GM13977 (cell line): Measurements from ENCODE around the gene TTC7B.

ENCODE experiments used
- DNase-seq: peaks from one replicate; pipeline ENCODE4 v3.0.0; 2012; ENCODE audit warnings: low spot score
- in situ Hi-C: fragments of 300-500 bp; cut with MboI; formaldehyde crosslinking; loops from one replicate; pipeline ENCODE4 v1.12.0; 2022; ENCODE audit warnings: low sequenced_read_pairs, low pct_unique_long_range_greater_than_20kb, mixed read lengths, inconsistent platforms; ENCODE audit not compliant: unreplicated experiment
- TF ChIP-seq, protein P1 (sequence below): IDR thresholded peaks from 2 replicates; pipeline ENCODE4 v1.5.1; 2012; ENCODE audit warnings: mild to moderate bottlenecking, control low read depth; ENCODE audit not compliant: insufficient read depth; ENCODE audit errors: extremely low read depth, missing control alignments

TTC7B gene

DNA sequence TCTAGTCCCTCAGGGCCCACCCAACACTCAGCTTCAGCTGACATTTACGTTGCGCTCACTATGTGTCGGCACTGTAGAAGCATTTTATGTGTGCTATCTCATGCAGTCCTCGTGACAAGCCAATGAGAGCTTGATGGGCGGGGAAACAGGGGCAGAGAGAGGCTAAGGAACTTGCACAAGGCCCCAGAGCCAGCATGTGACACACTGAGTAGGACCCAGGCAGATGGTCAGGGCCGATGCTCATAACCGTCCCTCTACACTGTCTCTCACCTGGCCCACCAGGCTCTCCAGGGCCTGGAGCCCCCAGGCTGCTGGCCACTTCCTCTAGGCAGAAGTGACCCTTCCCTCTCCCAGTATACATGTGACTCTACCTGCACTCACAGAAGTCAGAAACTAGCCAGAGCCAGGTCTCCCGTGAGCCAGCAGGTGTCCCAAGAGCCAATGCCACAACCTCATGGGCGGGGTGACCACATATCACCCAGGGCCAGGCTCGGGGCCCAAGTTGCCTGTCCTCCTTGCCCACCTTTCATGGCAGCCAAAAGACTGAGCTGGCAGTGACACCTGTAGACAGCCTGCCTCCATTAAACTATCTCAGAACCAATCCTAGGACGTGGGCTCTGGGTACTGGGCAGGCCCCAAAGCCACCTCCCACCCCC, 38.3 kb downstream of the TTC7B start:
- TF ChIP-seq, protein P1, sequence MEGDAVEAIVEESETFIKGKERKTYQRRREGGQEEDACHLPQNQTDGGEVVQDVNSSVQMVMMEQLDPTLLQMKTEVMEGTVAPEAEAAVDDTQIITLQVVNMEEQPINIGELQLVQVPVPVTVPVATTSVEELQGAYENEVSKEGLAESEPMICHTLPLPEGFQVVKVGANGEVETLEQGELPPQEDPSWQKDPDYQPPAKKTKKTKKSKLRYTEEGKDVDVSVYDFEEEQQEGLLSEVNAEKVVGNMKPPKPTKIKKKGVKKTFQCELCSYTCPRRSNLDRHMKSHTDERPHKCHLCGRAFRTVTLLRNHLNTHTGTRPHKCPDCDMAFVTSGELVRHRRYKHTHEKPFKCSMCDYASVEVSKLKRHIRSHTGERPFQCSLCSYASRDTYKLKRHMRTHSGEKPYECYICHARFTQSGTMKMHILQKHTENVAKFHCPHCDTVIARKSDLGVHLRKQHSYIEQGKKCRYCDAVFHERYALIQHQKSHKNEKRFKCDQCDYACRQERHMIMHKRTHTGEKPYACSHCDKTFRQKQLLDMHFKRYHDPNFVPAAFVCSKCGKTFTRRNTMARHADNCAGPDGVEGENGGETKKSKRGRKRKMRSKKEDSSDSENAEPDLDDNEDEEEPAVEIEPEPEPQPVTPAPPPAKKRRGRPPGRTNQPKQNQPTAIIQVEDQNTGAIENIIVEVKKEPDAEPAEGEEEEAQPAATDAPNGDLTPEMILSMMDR = no peak
- in situ Hi-C loops = no loop called here

DNA sequence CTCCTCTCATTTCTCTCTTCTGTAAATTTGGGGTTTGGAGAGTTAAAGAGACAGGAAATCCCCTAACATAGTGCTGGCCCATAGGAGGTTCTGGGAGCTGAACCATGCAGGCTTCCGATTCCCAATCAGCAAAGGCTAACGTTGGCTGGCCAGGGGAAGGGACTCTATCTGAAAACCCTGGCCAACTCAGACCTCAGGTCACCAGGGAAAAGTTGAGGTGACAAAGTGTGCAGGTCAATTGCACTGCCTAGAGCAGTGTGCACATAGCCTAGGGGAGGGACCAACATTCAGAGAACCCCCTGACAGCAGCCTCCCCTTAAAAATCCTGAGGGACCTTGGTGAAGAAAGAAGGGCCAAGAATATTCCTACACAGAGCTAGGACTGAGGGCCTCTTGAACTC, 38.9 kb downstream of the TTC7B start:
- TF ChIP-seq, protein P1 = no peak
- in situ Hi-C loops = no loop called here
- no peak for DNase-seq

More for the DNA sequence above, 38.3 kb downstream of the TTC7B start:
- DNase-seq = no peak

DNA sequence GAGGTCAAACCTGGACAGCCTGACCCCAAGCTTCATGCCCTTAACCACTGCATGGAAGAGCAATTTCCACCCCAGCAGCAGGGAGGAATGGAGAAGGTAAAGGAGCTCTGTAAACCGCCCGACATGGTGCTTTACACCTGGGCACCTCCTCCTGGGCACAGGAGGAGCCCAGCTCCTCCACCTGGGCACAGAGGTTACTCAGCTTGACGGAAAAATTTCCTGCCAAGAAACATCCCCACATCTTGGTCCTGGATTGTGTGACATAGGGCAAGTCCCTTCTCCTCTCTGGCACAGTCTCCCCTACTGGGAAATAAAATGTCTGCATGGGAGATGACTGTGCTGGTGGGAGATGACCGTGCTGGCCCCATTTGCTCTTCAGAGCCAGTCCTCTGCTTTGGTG, 40.8 kb downstream of the TTC7B start:
- in situ Hi-C loops = no loop called here
- DNase-seq = no peak
- TF ChIP-seq, protein P1 = no peak

DNA sequence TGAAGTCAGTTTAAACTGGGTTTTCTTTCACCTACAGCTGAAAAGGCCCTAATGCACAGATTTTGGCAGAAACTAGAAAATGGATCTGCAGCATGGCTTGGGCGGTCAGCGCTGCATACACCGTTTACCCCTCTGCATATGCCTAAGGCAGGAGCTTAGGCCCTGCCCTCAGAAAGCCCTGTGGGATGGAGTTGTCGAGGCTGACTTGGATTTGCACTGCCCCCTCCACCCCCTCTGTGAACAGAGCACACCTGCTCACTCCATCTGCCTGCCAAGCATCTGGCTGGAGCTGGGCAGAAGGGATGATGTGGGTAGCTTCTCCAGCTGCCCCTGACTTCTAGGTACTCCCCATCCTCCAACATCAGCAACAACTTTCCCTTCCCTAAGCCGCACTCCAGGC, 41.9 kb downstream of the TTC7B start:
- TF ChIP-seq, protein P1 = no peak
- DNase-seq = no peak
- in situ Hi-C loops = no loop called here

DNA sequence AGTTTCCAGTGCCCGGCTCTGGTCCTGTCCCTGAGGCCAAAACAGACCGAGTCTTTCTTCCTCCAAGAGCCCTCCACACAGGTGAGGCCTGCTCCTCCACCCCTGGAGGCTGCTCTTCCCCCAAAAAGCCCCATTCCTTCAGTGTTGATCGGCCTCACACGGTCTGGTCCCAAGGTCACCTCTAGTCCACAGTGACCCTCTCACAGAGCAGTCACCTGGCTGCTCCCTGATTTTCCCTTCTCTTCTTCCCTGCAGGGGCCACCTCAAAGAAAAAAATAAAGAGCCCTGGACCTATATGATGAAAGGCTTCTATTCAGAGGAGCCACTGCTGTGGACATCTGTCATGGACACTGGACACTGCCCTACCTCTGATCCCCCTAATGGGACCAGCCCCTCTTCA, 42.5 kb downstream of the TTC7B start:
- TF ChIP-seq, protein P1 = no peak
- in situ Hi-C loops = no loop called here
- DNase-seq = no peak

DNA sequence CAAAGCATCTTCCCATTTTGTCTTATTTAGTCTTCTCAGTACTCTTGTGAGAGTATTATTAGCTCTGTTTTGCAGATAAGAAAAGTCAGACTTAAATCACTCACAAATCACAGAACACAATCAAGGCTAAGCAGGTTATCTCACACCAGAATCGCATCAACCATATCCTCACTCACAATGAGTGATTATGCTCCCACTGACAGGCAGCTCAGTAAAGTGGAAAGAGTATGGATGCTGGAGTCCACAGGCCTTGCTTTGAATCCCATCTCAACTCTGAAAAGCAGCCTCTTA, 43.1 kb downstream of the TTC7B start:
- no peak for DNase-seq
- TF ChIP-seq, protein P1 = no peak
- in situ Hi-C loops = no loop called here

DNA sequence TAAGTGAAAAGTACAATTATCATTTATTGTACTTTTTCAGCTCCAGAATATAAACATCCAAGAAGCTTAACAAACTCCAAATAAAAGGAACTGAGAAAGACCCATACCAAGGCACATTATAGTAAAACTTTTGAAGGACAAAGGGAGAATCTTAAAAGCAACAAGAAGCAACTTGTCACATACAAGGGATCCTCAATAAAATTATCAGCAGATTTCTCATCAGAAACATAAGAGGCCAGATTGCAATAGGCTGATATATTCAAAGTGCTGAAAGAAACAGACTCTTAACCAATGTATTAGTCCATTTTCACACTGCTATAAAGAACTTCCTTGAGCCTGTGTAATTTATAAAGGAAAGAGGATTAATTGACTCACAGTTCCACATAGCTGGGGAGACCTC, 48.3 kb downstream of the TTC7B start:
- TF ChIP-seq, protein P1 = no peak
- in situ Hi-C loops = no loop called here

More for the DNA sequence above, 48.3 kb downstream of the TTC7B start:
- DNase-seq = no peak
